Sciatic nerve (tissue), 2 donors: ENCODE data around the gene MAN2C1. TPM values are rescaled to one million over a fixed set of nuclear protein-coding genes. Genes with fewer than 3 reads are reported as not detected.
A peak's percentile ranks its signal among the peaks of the same experiment; 100 is the strongest.
"Not testable (repeated sequence)": the region's sequence is repeated elsewhere in the genome, so short reads cannot be mapped to it uniquely, and the experiment has no call there.

Experiments
- ATAC-seq: fragments of 200-7000 bp; cut with Tn5 transposase; one replicate; pipeline ENCODE4 v1.9.1; 2020; ENCODE audit warnings: mild to moderate bottlenecking, moderate library complexity
- DNase-seq: peaks from one replicate; pipeline ENCODE4 v3.0.0-alpha.2; 2020; ENCODE audit warnings: low spot score
- intact Hi-C: fragments of 100-400 bp; cut with DNase I; formaldehyde crosslinking; loops from one replicate; pipeline ENCODE4 v1.14.2; 2022
- microRNA-seq: library from miRNA; unstranded; fragments of <30 nt; microRNA quantifications from one replicate; pipeline ENCODE4 v1.2.0, GENCODE V29; 2020
- total RNA-seq: library from RNA; stranded (reverse); fragmentation: NEBNext Ultra II Directional; extraction: Animal tissue kit (Norgen Biotek cat#: 25700); gene quantifications from one replicate; pipeline ENCODE4 v1.2.1, GENCODE V29; 2021
- donor health status: DM: no; HTN: no; CAD: no.
- donor health status: DM: no; HTN: no; CAD: no.

The MAN2C1 gene
- total RNA-seq, 1 donor from 2014 or later: 231 TPM

DNA sequence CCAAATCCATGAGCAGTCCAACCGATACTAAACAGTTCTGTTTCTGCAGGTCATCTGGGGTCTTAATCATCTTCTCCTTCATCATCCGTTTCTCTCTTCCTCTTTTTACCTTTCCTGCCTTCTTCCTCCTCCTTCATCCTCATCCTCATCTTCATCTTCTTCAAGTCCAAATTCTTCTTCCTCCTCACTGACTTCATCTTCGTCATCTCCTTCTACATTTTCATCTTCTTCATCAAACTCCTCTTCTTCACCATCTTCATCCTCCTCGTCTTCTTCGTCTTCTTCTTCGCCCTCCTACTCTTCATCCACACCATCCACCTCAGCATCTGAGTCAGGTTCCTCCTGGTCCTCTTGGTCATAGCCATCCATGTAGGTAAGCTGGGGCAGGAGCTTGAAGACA, 46.7 kb downstream of the MAN2C1 start:
- no peak for DNase-seq
- no peak for ATAC-seq
- intact Hi-C loops: no loop called here

DNA sequence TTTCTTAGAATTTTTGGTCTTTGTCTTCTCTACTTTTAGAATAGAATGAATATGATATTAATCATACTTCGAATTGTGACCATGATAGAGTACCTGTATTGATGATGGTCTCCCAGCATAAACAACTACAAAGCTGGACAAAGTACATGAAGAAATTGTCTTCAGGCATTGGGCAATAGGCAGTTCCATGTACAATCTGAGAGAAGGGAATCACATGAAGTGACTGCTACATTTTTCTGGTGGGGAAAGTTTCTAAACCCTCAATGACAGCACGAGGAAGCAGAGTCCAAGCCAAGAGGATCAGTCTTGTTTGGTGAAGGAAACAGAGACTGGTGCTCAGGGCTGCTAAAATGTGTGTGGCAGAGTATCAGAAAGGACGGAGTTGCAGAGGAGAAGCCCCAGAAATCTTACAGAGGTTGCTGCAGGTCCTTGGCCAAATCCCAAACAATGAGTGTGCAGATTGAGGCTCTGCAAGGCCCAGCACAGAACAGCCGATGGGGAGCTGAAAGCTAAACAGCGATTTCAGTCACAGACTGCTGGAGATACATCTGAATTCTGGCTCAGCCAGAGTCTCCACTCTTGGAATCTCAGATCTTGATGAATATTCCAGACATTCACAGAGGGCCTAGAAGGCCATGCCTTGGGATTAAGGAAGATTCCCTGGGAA, 49.0 kb downstream of the MAN2C1 start:
- DNase-seq, intact Hi-C loops, ATAC-seq: not testable (repeated sequence)

DNA sequence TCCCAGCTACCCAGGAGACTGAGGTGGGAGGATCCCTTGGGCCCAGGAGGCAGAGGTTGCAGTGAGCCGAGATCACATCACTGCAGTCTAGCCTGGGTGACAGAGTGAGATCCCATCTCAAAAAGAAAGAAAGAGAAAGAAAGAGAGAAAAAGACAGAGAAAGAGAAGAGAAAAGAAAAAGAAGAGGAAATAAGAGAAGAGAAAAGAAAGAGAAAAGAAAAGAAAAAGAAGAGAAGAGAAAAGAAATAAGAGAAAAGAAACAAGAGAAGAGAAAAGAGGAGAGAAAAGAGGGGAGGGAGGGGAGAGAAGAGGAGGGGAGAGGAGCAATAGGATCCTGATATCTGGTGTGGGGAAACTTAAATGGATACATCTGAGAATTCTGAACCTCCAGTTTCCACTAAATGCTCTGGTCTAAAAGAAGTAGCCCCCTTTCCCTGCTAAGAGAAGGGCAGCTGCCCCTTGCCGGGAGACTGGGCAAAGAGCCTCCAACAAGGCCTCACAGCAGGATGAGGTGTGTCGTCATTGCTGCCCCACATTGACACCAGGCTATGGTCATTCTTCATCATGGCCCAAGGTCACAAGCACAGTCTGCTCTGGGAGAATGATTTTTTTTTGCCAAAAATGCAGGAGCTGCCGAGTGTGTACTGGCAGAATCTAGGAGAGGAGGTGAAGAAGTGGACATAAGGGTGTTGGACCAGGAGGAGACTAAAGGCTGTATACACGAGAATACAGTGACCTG, 53.7 kb downstream of the MAN2C1 start:
- ATAC-seq (no peak), DNase-seq (no peak)
- intact Hi-C loops: no loop called here

DNA sequence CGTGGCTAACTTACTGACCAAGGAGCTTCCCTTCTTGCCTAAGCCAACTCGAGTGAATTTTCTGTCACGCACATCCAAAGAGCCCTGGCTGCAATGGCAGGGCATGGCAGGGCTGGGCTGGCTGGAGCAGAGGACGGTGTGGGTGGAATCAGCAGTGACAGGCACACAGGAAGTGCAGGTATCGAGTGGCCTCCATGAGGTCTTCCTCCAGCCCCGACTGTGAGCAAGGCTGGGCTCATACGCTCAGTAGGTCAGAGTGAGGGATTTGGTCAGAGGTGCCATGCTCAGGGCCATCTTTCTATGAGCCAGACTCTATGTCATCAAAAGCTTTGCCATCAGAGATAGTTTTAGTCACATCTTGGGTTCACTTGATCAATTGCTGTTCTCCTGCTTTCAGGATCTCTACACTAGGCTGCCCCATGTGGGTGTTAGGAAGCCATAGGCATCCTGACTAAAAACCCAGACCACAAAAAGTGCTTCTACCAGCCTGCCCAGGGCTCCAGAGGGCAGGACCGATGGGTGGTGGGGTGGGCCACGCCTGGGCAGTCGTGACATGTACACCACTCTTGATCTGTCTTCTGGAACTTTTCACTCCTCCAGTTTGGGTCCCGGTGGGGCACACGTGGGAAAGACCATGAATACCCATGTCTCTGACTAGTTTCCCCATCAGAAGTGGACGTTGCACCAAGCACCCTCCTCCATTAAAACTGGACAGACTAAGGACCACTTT, 55.1 kb downstream of the MAN2C1 start:
- intact Hi-C loops: no loop called here
- DNase-seq: no peak

DNA sequence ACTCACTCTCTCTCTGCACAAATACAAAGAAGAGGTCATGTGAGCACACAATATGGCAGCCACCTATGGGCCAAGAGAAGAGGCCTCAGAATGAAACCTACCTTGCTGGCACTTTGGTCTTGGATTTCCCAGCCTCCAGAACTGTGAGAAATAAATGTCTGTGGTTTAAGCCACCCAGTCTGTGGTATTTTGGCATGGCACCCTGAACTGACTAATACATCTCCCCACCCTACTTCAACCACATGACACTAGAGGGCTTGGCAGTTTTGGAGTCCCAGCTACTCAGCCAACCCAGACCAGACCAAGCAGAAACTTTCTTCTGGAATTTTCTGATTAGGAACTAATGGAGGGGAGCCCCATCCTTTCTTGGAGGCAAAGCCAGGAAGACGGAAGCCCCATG, 55.9 kb downstream of the MAN2C1 start:
- DNase-seq, ATAC-seq, intact Hi-C loops: not testable (repeated sequence)

More for the DNA sequence above, 55.1 kb downstream of the MAN2C1 start:
- ATAC-seq: no peak

DNA sequence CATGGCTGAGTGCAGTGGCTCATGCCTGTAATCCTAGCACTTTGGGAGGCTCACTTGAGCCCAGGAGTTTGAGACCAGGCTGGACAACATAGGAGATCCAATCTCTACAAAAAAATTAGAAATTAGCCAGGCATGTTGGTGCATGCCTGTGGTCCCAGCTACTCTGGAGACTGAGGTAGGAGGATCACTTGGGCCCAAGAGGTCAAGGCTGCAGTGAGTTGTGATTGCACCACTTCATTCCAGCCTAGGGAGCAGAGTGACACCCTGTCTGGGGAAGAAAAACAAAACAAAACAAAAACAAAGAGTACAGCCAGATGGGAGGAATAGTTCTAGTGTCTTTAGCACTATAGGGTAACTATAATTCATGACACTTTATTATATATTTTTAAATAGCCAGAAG, 58.7 kb downstream of the MAN2C1 start:
- intact Hi-C loops: no loop called here
- ATAC-seq (no peak), DNase-seq (no peak)

DNA sequence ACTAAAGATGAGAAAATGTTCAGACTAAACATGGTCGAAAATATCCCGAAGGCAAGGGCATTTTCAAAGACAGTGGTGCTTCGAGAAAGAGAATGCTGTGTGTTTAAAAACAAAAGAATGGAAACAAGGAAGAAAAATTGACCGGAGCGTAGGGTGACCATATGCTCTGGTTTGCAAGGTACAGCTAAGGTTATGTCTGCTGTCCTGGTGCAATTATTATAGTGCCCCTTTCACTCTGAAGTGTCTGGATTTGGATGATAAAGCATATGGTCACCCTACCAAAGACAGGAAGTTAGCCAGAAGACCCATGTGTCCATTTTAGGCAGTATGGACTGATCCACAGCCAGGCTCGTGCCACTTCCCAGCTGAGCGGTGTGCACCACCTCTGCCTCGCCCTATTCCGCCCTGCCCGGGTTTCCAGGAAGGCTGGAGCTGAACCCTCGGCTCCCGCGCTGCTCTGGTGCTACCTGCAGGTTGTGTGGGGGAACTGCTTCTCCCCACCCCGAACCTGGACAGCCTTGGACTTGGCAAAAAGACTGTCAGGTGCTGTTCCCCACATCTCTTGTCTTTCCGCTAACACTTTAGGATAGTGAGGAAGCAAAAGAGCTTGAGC, 60.5 kb downstream of the MAN2C1 start:
- ATAC-seq (peak; percentile 28), DNase-seq (no peak)
- intact Hi-C loops: no loop called here

DNA sequence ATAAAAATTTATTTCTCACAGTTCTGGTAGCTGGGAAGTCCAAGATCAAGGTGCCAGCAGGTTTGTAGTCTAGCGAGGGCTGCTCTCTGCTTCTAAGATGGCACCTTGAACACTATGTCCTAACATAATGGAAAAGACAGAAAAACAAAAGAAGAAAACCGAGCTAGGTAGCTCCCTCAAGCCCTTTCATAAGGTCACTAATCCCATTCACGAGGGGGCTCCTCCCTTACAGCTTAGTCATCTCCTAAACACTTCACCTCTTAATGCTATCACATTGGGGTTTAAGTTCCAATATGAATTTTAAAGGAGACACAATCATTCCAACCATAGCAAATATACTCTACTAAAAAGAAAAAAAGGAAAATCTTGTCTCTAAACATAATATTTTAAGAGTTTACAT, 62.2 kb downstream of the MAN2C1 start:
- DNase-seq: no peak
- intact Hi-C loops: no loop called here
- no peak for ATAC-seq

Small RNA genes lying within 50 kb of the gene (microRNA-seq; reads per million reads assigned to microRNA genes)
- not detected for gene MIR631

Other genes starting within 250 kb of the MAN2C1 start
- 25.5 TPM for gene C15orf39, start 166.7 kb downstream of the MAN2C1 start, total RNA-seq
- gene GOLGA6C, start 110.3 kb downstream of the MAN2C1 start, total RNA-seq: not detected
- 0.18 TPM for gene GOLGA6D, start 85.8 kb downstream of the MAN2C1 start, total RNA-seq
- gene COMMD4, start 32.5 kb downstream of the MAN2C1 start, total RNA-seq: 36.8 TPM
- 51.6 TPM for gene NEIL1, start 21.6 kb downstream of the MAN2C1 start, total RNA-seq
- gene SIN3A, start 83.1 kb upstream of the MAN2C1 start, total RNA-seq: 73.6 TPM
- 45.3 TPM for gene PTPN9, start 210.7 kb upstream of the MAN2C1 start, total RNA-seq